Measurements from ENCODE around the gene FKBP4.

DNA sequence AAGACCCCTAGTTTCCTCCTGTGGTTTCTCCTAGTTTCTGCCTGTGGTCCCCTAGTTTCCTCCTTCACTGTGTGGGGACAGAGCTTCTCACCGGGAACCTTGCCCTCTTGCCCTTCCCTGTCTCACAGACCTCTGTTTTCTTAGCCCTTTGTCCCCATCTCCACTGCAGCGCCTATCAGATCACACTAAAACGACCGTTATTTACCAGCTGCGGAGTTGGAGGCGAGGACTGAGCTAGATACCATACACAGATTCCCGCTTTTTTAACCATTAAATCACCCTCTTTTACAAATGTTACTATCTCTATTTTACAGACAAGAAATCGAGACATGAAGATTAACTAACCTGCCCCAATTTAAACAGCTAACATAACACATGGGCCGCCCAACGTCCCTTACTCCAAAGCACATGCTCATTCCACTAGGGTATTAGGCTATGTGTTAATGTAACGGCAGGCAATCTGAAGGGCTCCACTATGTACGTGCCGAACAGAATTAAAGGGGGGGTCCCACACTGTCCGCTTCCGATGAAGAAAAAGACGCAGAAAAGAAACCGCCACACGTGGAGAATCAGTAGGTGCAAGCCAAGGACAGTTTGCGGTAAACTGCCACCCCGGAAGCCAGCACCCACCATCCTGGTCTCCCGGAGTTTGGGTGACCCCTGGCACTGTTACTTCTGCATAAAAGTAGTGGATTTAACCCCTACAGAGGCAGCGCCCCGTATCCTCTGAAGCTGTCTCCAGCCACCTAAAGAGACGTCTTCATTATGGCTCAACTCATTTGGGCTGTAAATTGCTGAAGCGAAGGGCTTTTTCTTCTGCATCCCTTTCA, 1.9 kb upstream of the FKBP4 start:
- TF ChIP-seq, protein P1, sequence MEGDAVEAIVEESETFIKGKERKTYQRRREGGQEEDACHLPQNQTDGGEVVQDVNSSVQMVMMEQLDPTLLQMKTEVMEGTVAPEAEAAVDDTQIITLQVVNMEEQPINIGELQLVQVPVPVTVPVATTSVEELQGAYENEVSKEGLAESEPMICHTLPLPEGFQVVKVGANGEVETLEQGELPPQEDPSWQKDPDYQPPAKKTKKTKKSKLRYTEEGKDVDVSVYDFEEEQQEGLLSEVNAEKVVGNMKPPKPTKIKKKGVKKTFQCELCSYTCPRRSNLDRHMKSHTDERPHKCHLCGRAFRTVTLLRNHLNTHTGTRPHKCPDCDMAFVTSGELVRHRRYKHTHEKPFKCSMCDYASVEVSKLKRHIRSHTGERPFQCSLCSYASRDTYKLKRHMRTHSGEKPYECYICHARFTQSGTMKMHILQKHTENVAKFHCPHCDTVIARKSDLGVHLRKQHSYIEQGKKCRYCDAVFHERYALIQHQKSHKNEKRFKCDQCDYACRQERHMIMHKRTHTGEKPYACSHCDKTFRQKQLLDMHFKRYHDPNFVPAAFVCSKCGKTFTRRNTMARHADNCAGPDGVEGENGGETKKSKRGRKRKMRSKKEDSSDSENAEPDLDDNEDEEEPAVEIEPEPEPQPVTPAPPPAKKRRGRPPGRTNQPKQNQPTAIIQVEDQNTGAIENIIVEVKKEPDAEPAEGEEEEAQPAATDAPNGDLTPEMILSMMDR (IDR thresholded peaks at IDR 0.05; ENCODE audit: insufficient read depth, low read depth, low read length): no peak
- no peak for TF ChIP-seq EZH2 (IDR thresholded peaks at IDR 0.05; ENCODE audit: insufficient read depth, low read length)

All from astrocyte (in vitro differentiated cells and primary cell).